Fibroblast of lung (primary cell): Measurements from ENCODE around the gene ANXA6. TPM values are rescaled to one million over a fixed set of nuclear protein-coding genes. Genes with fewer than 3 reads are reported as not detected.

ENCODE experiments used
- DNase-seq, 2 donors: peaks; one replicate each; pipeline versions ENCODE4 v3.0.0 to v3.0.0-alpha.2; 2010; ENCODE audit warnings: low read depth in 2 of 2
- H2AFZ ChIP-seq: 2 replicates; pipeline ENCODE4 v1.5.1; 2012; ENCODE audit warnings: low read length, control low read depth, inconsistent platforms
- H3K27ac ChIP-seq: 2 replicates; pipeline ENCODE4 v1.5.1; 2011; ENCODE audit warnings: low read length, control low read depth; ENCODE audit not compliant: insufficient read depth
- H3K27me3 ChIP-seq: 2 replicates; pipeline ENCODE4 v1.5.1; 2011; ENCODE audit warnings: mild to moderate bottlenecking, low read length; ENCODE audit not compliant: control insufficient read depth, insufficient read depth
- H3K36me3 ChIP-seq: 2 replicates; pipeline ENCODE4 v1.5.1; 2011; ENCODE audit warnings: low read length; ENCODE audit not compliant: control insufficient read depth, insufficient read depth
- H3K4me1 ChIP-seq: 2 replicates; pipeline ENCODE4 v1.5.1; 2011; ENCODE audit warnings: low read length; ENCODE audit not compliant: control insufficient read depth, insufficient read depth; ENCODE audit errors: extremely low read depth
- H3K4me2 ChIP-seq: 2 replicates; pipeline ENCODE4 v1.5.1; 2011; ENCODE audit warnings: low read length, control low read depth; ENCODE audit not compliant: insufficient read depth; ENCODE audit errors: extremely low read depth
- H3K4me3 ChIP-seq, 4 experiments: fragments of 200-600 bp in 1 of 4; sonication (generic) in 1 of 4; replicated peaks in 1 of 4; 2 replicates each; pipeline ENCODE4 v1.5.1; 2011 to 2016; ENCODE audit warnings: low read length in 4 of 4, low read depth in 3 of 4, mild to moderate bottlenecking in 3 of 4, control low read depth in 2 of 4, inconsistent platforms in 1 of 4, mixed read lengths in 1 of 4; ENCODE audit not compliant: insufficient read depth in 1 of 4; ENCODE audit errors: control extremely low read depth in 1 of 4
- H3K79me2 ChIP-seq: 2 replicates; pipeline ENCODE4 v1.5.1; 2012; ENCODE audit warnings: mild to moderate bottlenecking, low read length, inconsistent platforms; ENCODE audit not compliant: control insufficient read depth, insufficient read depth
- H3K9ac ChIP-seq: 2 replicates; pipeline ENCODE4 v1.5.1; 2011; ENCODE audit warnings: mild to moderate bottlenecking, low read length, control low read depth; ENCODE audit not compliant: insufficient read depth
- H3K9me3 ChIP-seq: 2 replicates; pipeline ENCODE4 v1.5.1; 2012; ENCODE audit warnings: low read depth, low read length; ENCODE audit not compliant: control insufficient read depth, insufficient read depth
- H4K20me1 ChIP-seq: 2 replicates; pipeline ENCODE4 v1.5.1; 2011; ENCODE audit warnings: low read length; ENCODE audit not compliant: control insufficient read depth, insufficient read depth; ENCODE audit errors: extremely low read depth
- CTCF ChIP-seq, 2 donors: IDR thresholded peaks in 1 of 2; conservative IDR thresholded peaks in 1 of 2; 1 replicate in 1 of 2; 2 replicates in 1 of 2; pipeline ENCODE4 v1.5.1; 2011 to 2012; ENCODE audit warnings: low read length in 2 of 2, control low read depth in 1 of 2, inconsistent platforms in 1 of 2, low read depth in 1 of 2, mild to moderate bottlenecking in 1 of 2
- EZH2 ChIP-seq: IDR thresholded peaks from 2 replicates; pipeline ENCODE4 v1.5.1; 2012; ENCODE audit warnings: low read length, control low read depth, mild to moderate bottlenecking; ENCODE audit errors: missing control alignments
- polyA plus RNA-seq, 2 donors: library from polyadenylated mRNA; depleted of rRNA in 1 of 2; stranded (reverse) in 1 of 2; unstranded in 1 of 2; fragments of >200 nt; gene quantifications; 2 replicates each; pipeline ENCODE4 v1.2.1, GENCODE V29; 2011 to 2012; ENCODE audit warnings: missing spikeins in 1 of 2
- total RNA-seq: library from RNA; depleted of rRNA; stranded (reverse); fragments of >200 nt; gene quantifications from 2 replicates; pipeline ENCODE4 v1.2.1, GENCODE V29; 2014

ANXA6 gene
- total and polyA plus RNA-seq, 2 donors (not counting 1 experiment from before 2014, with no cell fraction given) = 591 to 615 TPM

- peaks cover 7% of the 10 kb centered on the region for H4K20me1 ChIP-seq
- peaks cover 23% of the 10 kb centered on the region for H3K36me3 ChIP-seq
- no peak overlapping the region for H3K4me2 ChIP-seq
- DNase-seq = no peak
- no peak for TF ChIP-seq CTCF (conservative IDR thresholded peaks at IDR 0.05 in 1 of 2, IDR thresholded peaks at IDR 0.05 in 1 of 2; ENCODE audit: low read depth in 1 of 2, low read length in 2 of 2)
- no peak for TF ChIP-seq EZH2
- no peak overlapping the region for H3K27ac ChIP-seq
- no peaks in the 10 kb centered on the region for H3K27me3 ChIP-seq
- peaks cover 89% of the 10 kb centered on the region for H3K79me2 ChIP-seq
- no peaks in the 10 kb centered on the region for H3K9me3 ChIP-seq
- H3K4me3 ChIP-seq = no peak overlapping the region
- no peak overlapping the region for H2AFZ ChIP-seq
- no peak overlapping the region for H3K9ac ChIP-seq
- H3K4me1 ChIP-seq = peaks cover 7% of the 10 kb centered on the region
Observed at GRCh38 chr5:151143645-151144044, 13.9 kb downstream of the ANXA6 start.

GRCh38 chr5:151142933-151143332, 14.6 kb downstream of the ANXA6 start:
- H3K27ac ChIP-seq = no peak overlapping the region
- H3K4me3 ChIP-seq = no peak overlapping the region
- H3K27me3 ChIP-seq = no peaks in the 10 kb centered on the region
- H4K20me1 ChIP-seq = peaks cover 7% of the 10 kb centered on the region
- H3K36me3 ChIP-seq = peaks cover 26% of the 10 kb centered on the region
- no peak overlapping the region for H2AFZ ChIP-seq
- H3K9ac ChIP-seq = no peak overlapping the region
- no peak overlapping the region for H3K4me2 ChIP-seq
- H3K9me3 ChIP-seq = no peaks in the 10 kb centered on the region
- peaks cover 7% of the 10 kb centered on the region for H3K4me1 ChIP-seq
- no peak for TF ChIP-seq EZH2
- no peak for TF ChIP-seq CTCF (conservative IDR thresholded peaks at IDR 0.05 in 1 of 2, IDR thresholded peaks at IDR 0.05 in 1 of 2; ENCODE audit: low read depth in 1 of 2, low read length in 2 of 2)
- no peak for DNase-seq
- H3K79me2 ChIP-seq = peaks cover 82% of the 10 kb centered on the region

- peaks cover 68% of the 10 kb centered on the region for H3K79me2 ChIP-seq
- no peak overlapping the region for H3K4me3 ChIP-seq
- TF ChIP-seq CTCF (conservative IDR thresholded peaks at IDR 0.05 in 1 of 2, IDR thresholded peaks at IDR 0.05 in 1 of 2; ENCODE audit: low read depth in 1 of 2, low read length in 2 of 2) (no peak), EZH2 (no peak)
- no peaks in the 10 kb centered on the region for H3K27me3 ChIP-seq
- H3K27ac ChIP-seq = no peak overlapping the region
- DNase-seq = peak in 1 of 2 donors; percentile 47
- H2AFZ ChIP-seq = no peak overlapping the region
- peaks cover 32% of the 10 kb centered on the region for H3K36me3 ChIP-seq
- peaks cover 7% of the 10 kb centered on the region for H4K20me1 ChIP-seq
- H3K4me2 ChIP-seq = peak overlapping the region; percentile 46
- H3K9ac ChIP-seq = no peak overlapping the region
- H3K4me1 ChIP-seq = peaks cover 7% of the 10 kb centered on the region
- H3K9me3 ChIP-seq = no peaks in the 10 kb centered on the region
Observed at GRCh38 chr5:151141535-151141934, 16.0 kb downstream of the ANXA6 start.
